ENCODE data around the gene RPS10. TPM values are rescaled to one million over a fixed set of nuclear protein-coding genes. Genes with fewer than 3 reads are reported as not detected.

RPS10 gene
- total and polyA plus RNA-seq, 2 of the 8 experiments (the other 6 are each of a cell fraction or from before 2014, with no cell fraction given): 2,408 to 11,142 TPM

DNA sequence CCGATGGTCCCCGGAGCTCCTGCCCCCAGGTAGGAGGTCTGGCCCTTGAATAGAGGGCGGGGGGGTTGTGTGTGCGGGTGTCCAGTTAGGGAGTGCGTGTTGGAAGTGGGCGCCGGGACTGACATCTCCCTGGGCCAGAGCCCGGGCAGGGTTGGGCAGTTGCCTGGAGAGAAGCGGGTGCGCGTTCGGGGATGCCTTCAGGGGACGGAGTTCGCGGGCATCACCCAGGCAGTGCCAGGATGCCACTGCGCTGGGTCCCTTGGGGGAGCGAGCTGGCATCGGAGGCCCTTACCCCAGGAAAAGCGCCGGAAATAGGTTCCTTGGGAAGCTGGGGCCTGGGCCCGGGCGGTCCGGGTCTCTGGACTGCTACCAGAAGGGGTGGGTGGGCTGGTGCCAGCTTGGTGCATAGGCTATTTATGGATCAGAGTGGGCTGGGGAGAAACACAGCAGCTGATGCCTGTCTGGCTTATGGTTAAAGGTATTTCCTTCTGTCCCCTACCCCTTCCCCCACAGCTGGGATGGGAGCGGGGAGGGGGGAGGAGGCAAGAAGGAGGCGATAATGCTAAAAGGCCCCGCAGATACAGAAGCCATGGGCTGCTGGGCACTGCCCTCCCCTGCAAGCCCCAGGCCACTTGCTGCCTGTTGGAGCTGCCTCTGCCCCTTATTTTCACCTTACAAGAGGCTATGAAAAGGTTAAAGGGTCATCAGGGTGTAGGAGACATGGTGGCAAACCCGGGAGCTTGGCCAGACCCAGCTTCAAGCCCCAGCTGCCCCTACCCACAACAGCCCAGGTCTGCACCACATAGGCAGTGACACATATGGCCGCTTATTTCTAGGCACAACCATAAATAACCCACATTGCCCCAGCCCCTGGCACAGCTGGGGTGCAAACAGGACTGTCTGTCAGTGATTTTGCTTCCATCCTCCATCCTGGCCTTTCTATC, 40.6 kb upstream of the RPS10 start:
- Histone ChIP-seq H3K9me3 (ENCODE audit: insufficient read depth in 2 of 2, low read depth in 1 of 2, low read length in 1 of 2) (no peaks in the 10 kb centered on the region), H3K27me3 (replicated peaks in 1 of 4; ENCODE audit: control insufficient read depth in 3 of 4, extremely low read depth in 1 of 4, insufficient read depth in 3 of 4, low read length in 3 of 4) (peaks cover 0 to 11% (median 8%) of the 10 kb centered on the region in 4 experiments; a peak in 4 of 7 replicates), H4K8ac (ENCODE audit: extremely low read depth, insufficient read depth, low read length) (peak overlapping the region; percentile 82), H3K27ac (ENCODE audit: low read depth, low read length) (no peak overlapping the region), H3K9ac (replicated peaks in 1 of 4; ENCODE audit: extremely low read depth in 1 of 4, low read depth in 3 of 4, low read length in 3 of 4) (peak overlapping the region in 1 of 4 experiments; percentile 2; a peak in 2 of 7 replicates), H2BK120ac (replicated peaks; ENCODE audit: low read depth, low read length) (no peak overlapping the region), H3K4me1 (replicated peaks in 1 of 4; ENCODE audit: control insufficient read depth in 3 of 4, insufficient read depth in 4 of 4, low read length in 3 of 4) (peaks cover 0 to 9% (median 8%) of the 10 kb centered on the region in 4 experiments; a peak in 6 of 7 replicates), H3K14ac (ENCODE audit: insufficient read length) (no peak overlapping the region), H2BK12ac (ENCODE audit: low read depth, low read length) (no peak overlapping the region), H3K36me3 (ENCODE audit: control insufficient read depth in 2 of 4, insufficient read depth in 4 of 4, low read length in 3 of 4) (no peaks in the 10 kb centered on the region), H3K23me2 (ENCODE audit: low read depth, low read length) (peaks cover 14% of the 10 kb centered on the region), H2AFZ (ENCODE audit: low read length) (no peak overlapping the region), H3K56ac (replicated peaks; ENCODE audit: insufficient read length, low read depth, low read length) (peak overlapping the region; percentile 51), H3K4me2 (ENCODE audit: insufficient read depth in 1 of 2, low read depth in 2 of 2, low read length in 2 of 2) (peak overlapping the region; percentile 76 to 100), H3K4ac (replicated peaks; ENCODE audit: insufficient read length, low read depth, low read length) (no peak overlapping the region), H4K20me1 (replicated peaks in 1 of 2; ENCODE audit: control insufficient read depth in 1 of 2, insufficient read depth in 2 of 2, low read length in 2 of 2) (no peaks in the 10 kb centered on the region), H4K5ac (ENCODE audit: insufficient read length, low read depth, low read length) (peak overlapping the region; percentile 16), H3K79me2 (ENCODE audit: control insufficient read depth in 1 of 2, insufficient read depth in 2 of 2, low read length in 2 of 2) (no peaks in the 10 kb centered on the region), H2BK15ac (ENCODE audit: low read length) (no peak overlapping the region), H3K23ac (ENCODE audit: insufficient read length) (no peak overlapping the region), H2AK5ac (ENCODE audit: low read depth, low read length) (no peak overlapping the region), H3K79me1 (ENCODE audit: low read depth, low read length) (no peaks in the 10 kb centered on the region), H4K91ac (replicated peaks; ENCODE audit: insufficient read length, low read length) (no peak overlapping the region), H2BK5ac (ENCODE audit: low read depth, low read length) (no peak overlapping the region), H2BK20ac (ENCODE audit: low read length) (no peak overlapping the region), H3K4me3 (ENCODE audit: extremely low read depth in 1 of 4, insufficient read depth in 2 of 4, low read depth in 3 of 4, low read length in 4 of 4) (peak overlapping the region; percentile 56 to 98 (median 62)), H3K18ac (ENCODE audit: extremely low read depth, low read length) (no peak overlapping the region)
- DNase-seq (ENCODE audit: low read depth in 1 of 2, low spot score in 2 of 2) (peak in 1 of 2 experiments; percentile 59), FAIRE-seq (no peak)
- TF ChIP-seq CEBPB (IDR thresholded peaks at IDR 0.05; ENCODE audit: low read depth, low read length): no peak
- TF ChIP-seq KDM4A (IDR thresholded peaks at IDR 0.05; ENCODE audit: low read depth, low read length, severe bottlenecking): peak; percentile 13
- peak; percentile 41 for TF ChIP-seq TAF7 (optimal IDR thresholded peaks at IDR 0.05; ENCODE audit: borderline replicate concordance, low read depth, low read length)
- peak; percentile 26 for TF ChIP-seq CTBP2 (IDR thresholded peaks at IDR 0.05; ENCODE audit: borderline replicate concordance, insufficient read depth, insufficient read length, low read length)
- peak; percentile 58 for TF ChIP-seq PHF8 (conservative IDR thresholded peaks at IDR 0.05; ENCODE audit: low read depth, low read length)
- TF ChIP-seq, protein P1, sequence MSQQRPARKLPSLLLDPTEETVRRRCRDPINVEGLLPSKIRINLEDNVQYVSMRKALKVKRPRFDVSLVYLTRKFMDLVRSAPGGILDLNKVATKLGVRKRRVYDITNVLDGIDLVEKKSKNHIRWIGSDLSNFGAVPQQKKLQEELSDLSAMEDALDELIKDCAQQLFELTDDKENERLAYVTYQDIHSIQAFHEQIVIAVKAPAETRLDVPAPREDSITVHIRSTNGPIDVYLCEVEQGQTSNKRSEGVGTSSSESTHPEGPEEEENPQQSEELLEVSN (IDR thresholded peaks at IDR 0.05): 0 out of 2 replicates have a peak, but pooled peaks have one; percentile 2
- no peak for TF ChIP-seq BRCA1 (IDR thresholded peaks at IDR 0.05; ENCODE audit: low read depth, low read length)
- peak; percentile 0 for TF ChIP-seq ASH2L (IDR thresholded peaks at IDR 0.05; ENCODE audit: low read length)
- CTCF ChIA-PET (ENCODE audit: partially characterized antibody): interaction anchor here (0.6 to 13.0 kb wide), 6 partner anchors 8 to 554 kb away, joined by 3 to 213 read pairs (median 4); partner anchors contain the start of gene SMIM29
- 32% methylated on average over 15 of the region's 28 CpGs; no CpG with 5 or more reads in 1 of the 2 experiments for WGBS, 2 experiments (ENCODE audit: extremely low coverage in 1 of 2, insufficient coverage in 1 of 2, insufficient read length in 1 of 2, insufficient replicate concordance in 2 of 2, low coverage in 1 of 2, low lambda C conversion rate in 2 of 2, missing lambda C conversion rate in 1 of 2)
- POLR2A ChIA-PET (ENCODE audit: partially characterized antibody): interaction anchor here (0.6 to 2.9 kb wide), 9 partner anchors 9 to 229 kb away, joined by 3 to 11 read pairs (median 4); partner anchors contain the start of gene HMGA1
